ENCODE data around the gene TRAPPC12. TPM values are rescaled to one million over a fixed set of nuclear protein-coding genes. Genes with fewer than 3 reads are reported as not detected.

TRAPPC12 gene
- polyA plus RNA-seq, 1 donor (not counting 4 experiments of a cell fraction or from before 2014, with no cell fraction given) = 44.2 TPM

DNA sequence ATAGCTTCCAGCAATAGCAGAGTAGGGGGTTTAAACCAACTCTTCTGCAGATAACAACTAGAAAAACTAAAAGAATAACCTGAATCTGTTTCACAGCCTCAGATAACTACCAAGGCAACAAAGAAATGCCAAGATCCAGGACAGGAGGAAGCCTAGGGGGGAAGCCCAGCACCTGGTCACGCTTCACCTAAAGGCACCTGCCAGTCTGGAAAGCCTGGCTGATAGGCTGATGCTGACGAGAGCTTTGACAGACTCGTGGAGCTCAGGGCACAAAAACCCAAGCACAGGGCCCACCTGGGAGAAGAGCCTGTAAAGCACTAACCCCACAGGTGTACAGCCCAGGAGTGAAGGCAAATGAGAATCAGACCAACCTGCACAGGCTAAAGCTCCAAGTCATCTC, 24.5 kb upstream of the TRAPPC12 start:
- no peaks in the 10 kb centered on the region for H3K27me3 ChIP-seq (ENCODE audit: control insufficient read depth, extremely low read depth, insufficient read depth, low read length)
- TF ChIP-seq, protein P1, sequence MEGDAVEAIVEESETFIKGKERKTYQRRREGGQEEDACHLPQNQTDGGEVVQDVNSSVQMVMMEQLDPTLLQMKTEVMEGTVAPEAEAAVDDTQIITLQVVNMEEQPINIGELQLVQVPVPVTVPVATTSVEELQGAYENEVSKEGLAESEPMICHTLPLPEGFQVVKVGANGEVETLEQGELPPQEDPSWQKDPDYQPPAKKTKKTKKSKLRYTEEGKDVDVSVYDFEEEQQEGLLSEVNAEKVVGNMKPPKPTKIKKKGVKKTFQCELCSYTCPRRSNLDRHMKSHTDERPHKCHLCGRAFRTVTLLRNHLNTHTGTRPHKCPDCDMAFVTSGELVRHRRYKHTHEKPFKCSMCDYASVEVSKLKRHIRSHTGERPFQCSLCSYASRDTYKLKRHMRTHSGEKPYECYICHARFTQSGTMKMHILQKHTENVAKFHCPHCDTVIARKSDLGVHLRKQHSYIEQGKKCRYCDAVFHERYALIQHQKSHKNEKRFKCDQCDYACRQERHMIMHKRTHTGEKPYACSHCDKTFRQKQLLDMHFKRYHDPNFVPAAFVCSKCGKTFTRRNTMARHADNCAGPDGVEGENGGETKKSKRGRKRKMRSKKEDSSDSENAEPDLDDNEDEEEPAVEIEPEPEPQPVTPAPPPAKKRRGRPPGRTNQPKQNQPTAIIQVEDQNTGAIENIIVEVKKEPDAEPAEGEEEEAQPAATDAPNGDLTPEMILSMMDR (optimal IDR thresholded peaks at IDR 0.05 in 1 of 3, IDR thresholded peaks at IDR 0.05 in 1 of 3, conservative IDR thresholded peaks at IDR 0.05 in 1 of 3; ENCODE audit: extremely low read depth in 1 of 3, insufficient read depth in 2 of 3, low read length in 3 of 3) = no peak
- TF ChIP-seq EZH2 (IDR thresholded peaks at IDR 0.05; ENCODE audit: low read length) = no peak
- H4K20me1 ChIP-seq (ENCODE audit: control insufficient read depth, extremely low read depth, insufficient read depth, low read length) = no peaks in the 10 kb centered on the region
- peaks cover 23% of the 10 kb centered on the region for H3K79me2 ChIP-seq (ENCODE audit: control insufficient read depth, insufficient read depth, low read length)
- no peak overlapping the region for H3K9ac ChIP-seq (ENCODE audit: control insufficient read depth, extremely low read depth, insufficient read depth, low read length)
- peaks cover 0 to 7% of the 10 kb centered on the region in 2 experiments for H3K36me3 ChIP-seq (ENCODE audit: control insufficient read depth in 2 of 2, extremely low read depth in 1 of 2, insufficient read depth in 2 of 2, low read length in 2 of 2)
- H3K27ac ChIP-seq (ENCODE audit: control insufficient read depth, insufficient read depth, low read length) = no peak overlapping the region
- no peak overlapping the region for H3K4me3 ChIP-seq (ENCODE audit: control insufficient read depth in 2 of 3, extremely low read depth in 1 of 3, insufficient read depth in 2 of 3, low read depth in 1 of 3, low read length in 3 of 3)
- no peaks in the 10 kb centered on the region for H3K4me1 ChIP-seq (ENCODE audit: control insufficient read depth, extremely low read depth, insufficient read depth, low read length)
- no peak for FAIRE-seq
- no peaks in the 10 kb centered on the region for H3K9me1 ChIP-seq (ENCODE audit: control insufficient read depth, extremely low read depth, insufficient read depth, low read length)
- dilution Hi-C loops (cut with MboI; ENCODE audit: extremely low pct_ligation_motif_present, low sequenced_read_pairs) = no loop called here
- no peak overlapping the region for H2AFZ ChIP-seq (ENCODE audit: control insufficient read depth, low read length)
- no peak overlapping the region for H3K4me2 ChIP-seq (ENCODE audit: control insufficient read depth, extremely low read depth, insufficient read depth, low read depth, low read length)
- no peaks in the 10 kb centered on the region for H3K9me3 ChIP-seq (ENCODE audit: control insufficient read depth, low read depth, low read length)
- DNase-seq (ENCODE audit: low read depth, low spot score) = no peak

DNA sequence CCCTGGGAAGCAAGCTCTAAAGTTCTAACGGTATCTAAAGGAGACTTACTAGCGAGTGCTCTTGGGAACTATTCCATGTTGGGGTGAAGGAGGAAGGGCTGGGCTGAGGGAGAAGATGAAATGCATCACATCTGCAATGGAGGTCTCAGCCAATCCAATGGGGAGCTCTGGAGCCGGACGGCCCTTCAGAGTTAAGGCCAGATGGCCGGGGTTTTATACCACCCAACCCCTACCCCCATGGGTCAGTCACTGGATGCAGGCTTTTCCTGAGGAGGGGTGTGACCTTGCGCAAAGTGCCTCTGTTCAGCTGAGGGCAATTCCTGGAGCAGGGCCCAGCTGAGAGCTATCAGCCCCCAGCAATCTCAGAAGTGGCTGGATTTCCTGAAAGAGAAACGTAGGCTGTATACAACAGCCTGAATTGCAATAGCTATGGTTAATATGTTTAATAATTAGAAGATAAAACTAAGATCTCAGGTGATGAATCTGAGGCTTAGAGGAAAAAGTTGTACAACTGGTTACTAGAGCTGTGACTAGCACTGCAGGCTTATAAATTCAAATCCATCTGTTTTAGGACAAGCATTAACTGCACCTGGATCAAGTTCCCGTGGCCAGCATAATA, 23.4 kb upstream of the TRAPPC12 start:
- H4K20me1 ChIP-seq (ENCODE audit: control insufficient read depth, extremely low read depth, insufficient read depth, low read length) = no peaks in the 10 kb centered on the region
- H3K36me3 ChIP-seq (ENCODE audit: control insufficient read depth in 2 of 2, extremely low read depth in 1 of 2, insufficient read depth in 2 of 2, low read length in 2 of 2) = peaks cover 0 to 7% of the 10 kb centered on the region in 2 experiments
- H3K4me3 ChIP-seq (ENCODE audit: control insufficient read depth in 2 of 3, extremely low read depth in 1 of 3, insufficient read depth in 2 of 3, low read depth in 1 of 3, low read length in 3 of 3) = no peak overlapping the region
- H3K4me1 ChIP-seq (ENCODE audit: control insufficient read depth, extremely low read depth, insufficient read depth, low read length) = no peaks in the 10 kb centered on the region
- FAIRE-seq (no peak), DNase-seq (ENCODE audit: low read depth, low spot score) (no peak)
- TF ChIP-seq, protein P1 (optimal IDR thresholded peaks at IDR 0.05 in 1 of 3, IDR thresholded peaks at IDR 0.05 in 1 of 3, conservative IDR thresholded peaks at IDR 0.05 in 1 of 3; ENCODE audit: extremely low read depth in 1 of 3, insufficient read depth in 2 of 3, low read length in 3 of 3) = no peak
- TF ChIP-seq EZH2 (IDR thresholded peaks at IDR 0.05; ENCODE audit: low read length) = no peak
- no peaks in the 10 kb centered on the region for H3K9me3 ChIP-seq (ENCODE audit: control insufficient read depth, low read depth, low read length)
- no peaks in the 10 kb centered on the region for H3K9me1 ChIP-seq (ENCODE audit: control insufficient read depth, extremely low read depth, insufficient read depth, low read length)
- peaks cover 26% of the 10 kb centered on the region for H3K79me2 ChIP-seq (ENCODE audit: control insufficient read depth, insufficient read depth, low read length)
- H3K27ac ChIP-seq (ENCODE audit: control insufficient read depth, insufficient read depth, low read length) = no peak overlapping the region
- dilution Hi-C loops (cut with MboI; ENCODE audit: extremely low pct_ligation_motif_present, low sequenced_read_pairs) = no loop called here
- H3K27me3 ChIP-seq (ENCODE audit: control insufficient read depth, extremely low read depth, insufficient read depth, low read length) = no peaks in the 10 kb centered on the region
- no peak overlapping the region for H2AFZ ChIP-seq (ENCODE audit: control insufficient read depth, low read length)
- H3K9ac ChIP-seq (ENCODE audit: control insufficient read depth, extremely low read depth, insufficient read depth, low read length) = no peak overlapping the region
- H3K4me2 ChIP-seq (ENCODE audit: control insufficient read depth, extremely low read depth, insufficient read depth, low read depth, low read length) = no peak overlapping the region
